Kidney glomerular epithelial cell (primary cell): ENCODE measurements around the gene AGRN.

Experiments
- DNase-seq: peaks from one replicate; lab custom pipeline; 2025; lab: John Stamatoyannopoulos, UW

Gene AGRN

DNA sequence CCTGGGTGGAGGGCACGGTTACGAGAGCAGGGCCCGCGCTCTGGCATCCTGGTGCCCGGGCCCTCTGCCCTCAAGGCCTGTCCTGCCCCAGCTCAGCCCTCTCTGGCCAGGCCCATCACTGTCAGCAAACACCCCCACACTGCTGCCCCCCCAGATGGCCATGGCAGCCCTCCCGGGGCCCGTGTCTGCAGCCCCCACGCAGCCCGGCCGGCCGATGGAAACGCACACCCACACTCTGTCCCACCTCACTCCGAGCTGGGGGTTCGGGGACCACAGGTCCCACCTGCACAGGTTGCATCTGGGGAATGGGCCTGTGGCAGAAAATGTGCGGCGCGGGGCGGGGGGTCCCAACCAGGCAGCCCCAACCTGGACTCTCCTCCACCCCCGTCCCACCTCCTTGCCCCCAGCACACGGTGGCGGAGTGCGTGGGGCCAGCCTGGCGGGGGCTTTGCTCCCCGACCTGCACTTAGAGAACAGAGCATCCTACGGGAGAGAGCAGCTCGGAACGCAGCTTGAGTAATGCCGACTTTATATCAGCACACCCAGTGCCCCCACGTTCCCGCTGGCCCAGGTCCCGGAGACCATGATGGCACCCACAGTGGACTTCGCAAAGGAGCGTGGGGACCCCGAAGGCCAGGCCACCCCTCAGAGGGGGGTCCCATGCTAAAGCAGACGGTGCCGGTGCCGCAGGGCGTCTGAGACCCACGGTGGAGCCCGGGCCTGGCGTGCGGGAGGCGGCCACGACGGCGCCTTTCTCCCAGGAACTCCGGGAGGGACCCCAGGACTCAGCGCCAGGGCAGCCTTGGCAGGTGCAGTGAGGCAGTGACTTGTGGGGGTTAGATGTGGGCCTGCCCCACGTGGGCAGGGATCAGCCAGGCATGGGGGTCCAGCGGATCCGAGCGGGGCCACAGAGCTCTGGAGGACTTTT, 61.7 kb downstream of the AGRN start:
- no peak for DNase-seq

DNA sequence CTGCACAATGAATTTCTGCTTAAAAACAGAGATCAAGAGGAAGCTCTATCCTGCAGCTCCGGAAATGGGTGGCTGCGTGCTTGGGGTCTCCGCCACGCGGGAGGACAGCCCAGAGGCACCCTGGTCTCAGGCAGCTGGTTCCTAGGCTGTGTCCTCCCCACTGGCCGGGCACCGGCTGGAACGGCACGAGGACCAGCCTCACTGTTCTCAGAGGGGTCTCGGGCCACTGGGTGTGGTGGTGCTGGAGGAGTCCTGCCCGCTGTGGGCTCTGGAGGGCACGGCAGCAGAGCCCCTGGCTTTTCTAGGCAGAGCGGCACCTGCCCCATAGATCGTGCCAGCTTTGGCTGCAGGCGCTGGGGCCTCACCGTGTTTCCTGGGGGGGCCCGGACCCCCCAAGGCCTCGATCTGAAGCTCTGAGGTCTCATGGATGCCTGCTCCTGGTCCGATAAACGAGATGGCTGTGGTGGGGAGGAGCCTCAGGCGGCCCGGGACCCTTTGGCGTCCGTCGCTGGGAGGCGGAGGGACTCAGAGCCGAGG, 62.4 kb downstream of the AGRN start:
- DNase-seq, result no peak

DNA sequence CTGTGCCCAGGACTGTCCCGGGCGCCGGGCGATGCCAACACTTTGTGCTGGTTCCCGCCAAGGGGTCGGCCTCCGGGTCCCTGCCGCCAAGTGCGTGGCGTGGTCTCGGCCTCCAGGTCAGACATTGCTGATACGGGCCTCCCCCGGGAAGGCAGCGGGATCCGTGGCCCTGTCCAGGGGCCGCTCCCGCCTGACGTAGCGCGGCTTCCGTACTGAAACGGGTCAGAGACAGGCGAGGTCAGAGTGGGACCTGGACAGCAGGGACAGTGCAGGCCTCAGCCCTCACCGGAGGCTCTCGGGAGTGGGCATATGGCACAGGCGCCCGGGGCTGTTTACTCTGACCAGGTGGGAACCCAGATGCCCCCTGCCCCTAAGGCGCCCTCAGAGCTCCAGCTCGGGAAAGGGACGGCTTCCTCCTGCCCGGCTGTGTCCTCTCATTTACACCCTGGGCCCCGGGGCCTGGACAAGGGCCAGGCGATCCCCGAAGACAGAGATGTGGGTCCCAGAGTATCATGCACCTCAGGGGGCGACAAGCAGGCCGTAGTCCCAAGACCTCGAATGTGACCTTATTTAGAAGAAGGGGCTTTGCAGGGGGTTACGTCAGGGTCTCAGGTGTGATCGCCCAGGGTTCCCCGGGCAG, 63.0 kb downstream of the AGRN start:
- DNase-seq, result no peak

DNA sequence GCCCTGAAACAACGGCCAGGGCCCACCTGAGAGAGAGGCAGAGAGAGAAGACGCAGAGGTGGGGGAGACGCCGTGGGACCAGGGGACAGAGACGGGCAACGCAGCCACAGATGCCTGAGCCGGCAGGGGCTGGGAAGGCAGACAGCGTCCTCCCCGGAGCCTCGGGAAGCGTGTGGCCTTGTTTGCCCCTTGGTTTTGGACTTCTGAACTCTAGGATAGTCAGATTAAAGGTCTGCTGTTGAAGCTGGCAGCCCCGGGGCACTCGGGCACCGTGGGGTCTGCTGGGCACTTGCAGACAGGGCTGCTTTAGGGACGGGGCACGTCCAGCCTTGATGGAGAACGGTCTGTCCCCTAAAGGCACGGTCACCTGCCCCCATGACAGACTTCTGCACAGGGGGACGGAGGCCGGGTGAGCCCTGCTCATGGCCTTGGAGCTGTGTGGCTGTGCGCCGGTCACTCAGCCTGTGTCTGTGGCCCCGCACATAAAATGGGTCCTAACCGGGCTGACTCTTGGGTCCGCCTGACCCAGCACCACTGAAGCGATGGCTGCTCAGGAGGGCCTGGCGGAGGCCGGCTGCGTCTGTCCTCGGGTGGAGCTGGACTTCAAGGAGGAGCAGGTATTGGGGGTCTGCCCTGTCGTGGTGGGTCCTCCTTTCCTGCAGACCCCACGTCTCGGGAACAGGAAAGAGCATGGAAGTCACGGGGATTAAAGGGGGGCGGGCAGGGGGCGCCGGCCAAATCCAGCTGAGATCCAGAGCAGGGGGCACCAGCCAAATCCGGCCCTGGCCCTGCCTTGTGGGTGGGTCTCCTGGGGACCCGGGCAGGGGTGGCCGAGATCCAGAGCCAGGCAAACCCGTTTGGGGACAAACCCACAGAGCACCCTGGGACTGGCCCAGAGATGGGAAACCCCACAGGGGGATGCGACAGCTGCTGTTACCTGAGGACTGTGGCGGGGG, 63.8 kb downstream of the AGRN start:
- DNase-seq, result no peak

DNA sequence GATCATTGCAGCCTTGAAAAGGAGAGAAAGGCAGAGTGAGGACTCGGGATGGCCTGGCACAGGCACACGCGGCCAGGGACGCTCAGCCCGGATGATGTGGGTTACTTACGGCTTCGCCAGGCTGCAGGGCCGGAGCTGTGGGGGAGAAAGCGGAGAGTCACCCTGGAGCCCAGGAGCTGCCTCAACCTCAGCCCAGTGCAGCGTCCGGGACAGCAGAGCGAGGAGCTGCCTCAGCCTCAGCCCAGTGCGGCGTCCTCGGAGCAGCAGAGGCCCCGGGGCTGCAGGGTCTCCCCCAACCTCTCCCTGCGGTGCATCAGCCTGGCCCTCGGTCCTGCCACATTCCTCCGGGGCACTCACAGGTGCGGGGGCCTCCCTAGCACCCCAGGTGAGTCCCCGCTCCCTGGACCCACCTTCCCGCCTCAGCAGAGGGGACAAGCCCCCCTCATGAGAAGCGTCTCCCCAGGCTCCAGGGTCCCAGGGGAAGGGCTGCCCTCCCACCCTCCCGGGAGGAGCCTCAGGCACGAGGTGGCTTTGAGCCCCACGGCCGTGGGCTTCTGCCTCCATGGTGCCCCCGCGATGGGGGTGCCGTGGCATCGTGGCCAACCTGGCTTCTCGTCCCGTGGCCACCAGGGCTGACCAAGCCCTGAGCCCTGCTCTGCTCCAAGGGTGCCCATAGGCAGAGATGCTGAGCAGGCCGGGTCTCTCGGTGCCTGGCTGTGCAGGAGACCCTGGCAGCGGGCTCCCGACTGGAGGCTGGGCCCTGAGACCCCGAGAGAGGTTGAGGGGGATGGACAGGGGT, 64.7 kb downstream of the AGRN start:
- no peak for DNase-seq

DNA sequence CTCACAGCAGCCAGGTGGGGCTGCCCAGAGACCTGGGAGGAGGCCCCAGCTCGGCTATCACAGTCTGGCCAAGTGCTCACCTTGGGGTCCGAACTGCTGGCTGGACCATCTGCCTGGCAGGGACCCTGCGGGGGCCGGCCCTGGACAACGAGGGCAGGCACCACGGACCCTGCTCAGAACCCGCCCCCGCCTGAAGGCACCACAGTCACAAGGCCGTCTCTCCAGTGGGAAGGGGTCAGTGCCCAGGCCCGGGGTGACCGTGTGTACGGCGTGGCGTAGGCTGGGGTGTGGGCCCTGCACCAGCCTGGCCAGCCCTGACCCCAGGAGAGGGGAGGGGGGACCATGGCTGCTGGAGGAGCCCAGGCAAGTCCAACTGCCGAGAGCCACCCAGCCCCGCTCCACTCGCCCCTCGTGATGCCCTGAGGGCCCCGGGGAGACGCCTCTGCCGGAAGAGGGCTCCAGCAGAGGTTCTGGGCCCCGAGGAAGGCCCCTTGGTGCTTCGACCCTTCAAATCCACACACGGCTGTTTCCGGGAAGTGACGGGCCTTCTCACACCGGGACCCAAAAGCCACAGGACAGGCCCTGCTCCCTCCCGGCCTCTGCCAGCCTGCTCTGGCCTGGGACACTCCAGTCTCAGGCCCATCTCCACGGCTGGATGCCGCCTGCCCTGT, 65.4 kb downstream of the AGRN start:
- no peak for DNase-seq

DNA sequence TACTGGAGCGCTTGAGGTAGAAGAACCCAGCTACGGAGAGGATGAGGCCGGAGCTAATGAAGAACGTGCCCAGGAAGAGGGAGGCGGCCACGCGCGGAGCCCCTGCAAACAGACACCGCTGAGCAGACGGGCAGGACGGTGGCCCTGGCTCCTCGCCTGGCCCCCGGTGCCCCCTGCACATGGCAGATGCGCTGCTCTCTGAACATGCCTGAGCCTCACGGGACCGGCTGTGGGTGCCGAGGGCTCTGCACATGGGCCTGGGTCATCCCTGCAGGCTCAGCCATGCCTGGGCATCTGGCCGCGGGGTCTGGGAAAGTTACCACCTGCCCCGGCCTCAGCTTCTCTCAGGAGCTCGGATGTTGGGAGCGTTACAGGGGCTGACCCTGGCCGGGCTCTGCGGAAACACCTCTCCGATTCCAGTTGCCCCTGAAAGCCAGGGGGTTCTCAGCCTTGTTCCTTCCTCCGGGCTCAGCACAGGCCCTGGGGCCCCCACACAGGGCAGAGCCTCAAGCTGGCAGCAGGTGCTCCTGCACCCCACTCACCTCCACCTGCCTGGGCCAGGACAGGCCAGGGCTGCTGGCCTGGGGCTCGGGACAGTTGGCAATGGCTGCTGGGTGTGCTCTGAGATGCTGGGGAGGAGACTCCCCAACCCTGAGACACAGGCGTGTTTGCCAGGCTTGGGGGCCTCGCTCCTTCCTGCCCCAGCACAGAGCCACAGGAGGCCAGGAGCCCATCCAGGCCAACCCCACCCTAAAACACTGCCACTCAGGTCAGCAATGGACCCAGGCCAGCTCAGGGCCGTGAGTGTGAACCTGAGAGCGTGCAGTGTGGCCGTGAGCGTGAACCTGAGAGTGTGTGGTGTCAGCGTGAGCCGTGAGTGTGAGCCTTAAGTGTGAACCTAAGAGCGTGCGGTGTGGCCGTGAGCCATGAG, 66.3 kb downstream of the AGRN start:
- no peak for DNase-seq

DNA sequence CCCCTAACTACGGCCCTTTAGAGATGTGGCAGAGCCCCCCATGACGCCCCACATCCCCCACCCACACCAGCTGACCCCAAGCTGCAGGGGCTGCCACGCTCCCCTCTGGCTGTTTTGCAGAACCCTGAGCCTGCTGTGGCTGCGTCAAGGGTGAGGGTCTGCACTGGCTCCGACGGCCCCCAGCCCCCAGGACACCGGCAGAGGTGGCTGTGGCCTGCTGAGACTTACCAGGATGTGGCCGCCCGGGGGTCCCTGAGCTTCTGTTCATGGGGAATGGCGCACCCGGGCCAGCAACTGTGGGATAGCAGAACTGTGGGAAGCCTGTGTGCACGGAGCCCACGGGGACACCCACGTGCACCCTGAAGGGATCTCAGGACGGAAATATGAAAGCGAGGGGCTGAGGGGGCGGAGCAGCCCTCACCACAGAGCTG, 67.0 kb downstream of the AGRN start:
- DNase-seq, result no peak

DNA sequence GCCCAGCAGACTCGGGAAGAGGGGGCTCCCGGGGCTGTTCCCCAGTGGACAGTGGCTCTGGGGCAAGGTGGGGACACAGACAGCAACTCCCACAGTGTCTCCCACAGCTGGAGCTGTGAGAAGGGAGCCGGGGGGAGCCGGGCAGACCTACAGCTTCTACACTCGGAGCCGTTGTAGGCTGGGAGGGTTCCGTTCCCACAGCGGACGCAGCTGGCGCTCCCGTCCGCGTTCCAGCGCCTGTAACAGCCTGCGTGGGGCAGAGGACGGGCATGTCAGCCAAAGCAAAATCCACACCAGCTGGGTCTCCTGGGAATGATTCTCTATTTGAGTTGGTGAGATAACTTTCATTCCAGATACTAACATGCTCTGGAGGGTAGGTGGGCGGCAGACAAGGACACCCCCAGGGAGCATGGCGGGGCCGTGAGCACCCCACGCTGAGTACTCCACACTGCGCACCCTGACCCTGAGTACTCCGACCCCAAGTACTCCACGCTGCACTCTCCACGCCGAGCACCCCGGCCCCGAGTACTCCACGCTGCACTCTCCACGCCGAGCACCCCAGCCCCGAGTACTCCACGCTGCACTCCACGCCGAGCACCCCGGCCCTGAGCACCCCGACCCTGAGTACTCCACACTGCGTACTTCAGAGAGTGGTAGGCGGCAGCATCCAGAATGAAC, 67.6 kb downstream of the AGRN start:
- no peak for DNase-seq

DNA sequence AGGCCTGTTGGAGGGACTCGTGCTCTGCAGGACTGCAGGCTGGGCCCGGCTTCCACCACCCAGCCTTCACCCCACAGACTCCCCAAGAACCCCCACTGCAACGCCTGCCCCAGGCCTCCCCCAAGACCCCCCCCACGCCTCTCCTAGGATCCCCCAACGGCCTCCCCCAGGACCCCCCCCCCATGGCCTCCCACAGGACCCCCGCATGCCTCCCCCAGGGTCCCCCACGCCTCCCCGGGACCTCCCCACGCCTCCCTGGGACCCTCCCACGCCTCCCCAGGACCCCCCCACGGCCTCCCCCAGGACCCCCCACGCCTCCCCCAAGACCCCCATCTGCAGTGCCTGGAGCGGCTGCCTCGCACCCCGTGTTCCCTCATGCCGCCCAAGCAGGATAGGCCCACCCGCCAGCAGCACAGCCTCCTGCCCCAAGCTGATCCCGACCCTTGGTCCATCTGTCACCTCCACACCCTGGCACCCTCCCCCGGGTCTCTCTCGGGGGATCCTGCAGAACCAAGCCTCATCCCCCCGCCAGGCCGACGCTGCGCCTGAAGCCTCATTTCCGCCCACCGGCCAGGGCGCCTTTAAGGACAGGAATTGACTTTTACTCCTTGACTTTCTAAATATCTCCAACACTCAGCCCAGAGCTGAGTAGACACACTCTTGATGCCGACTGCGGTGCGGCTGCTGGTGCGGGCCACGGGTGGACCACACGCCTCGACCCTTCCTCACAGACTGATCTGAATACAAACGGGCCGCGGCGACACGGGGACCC, 68.3 kb downstream of the AGRN start:
- no peak for DNase-seq

DNA sequence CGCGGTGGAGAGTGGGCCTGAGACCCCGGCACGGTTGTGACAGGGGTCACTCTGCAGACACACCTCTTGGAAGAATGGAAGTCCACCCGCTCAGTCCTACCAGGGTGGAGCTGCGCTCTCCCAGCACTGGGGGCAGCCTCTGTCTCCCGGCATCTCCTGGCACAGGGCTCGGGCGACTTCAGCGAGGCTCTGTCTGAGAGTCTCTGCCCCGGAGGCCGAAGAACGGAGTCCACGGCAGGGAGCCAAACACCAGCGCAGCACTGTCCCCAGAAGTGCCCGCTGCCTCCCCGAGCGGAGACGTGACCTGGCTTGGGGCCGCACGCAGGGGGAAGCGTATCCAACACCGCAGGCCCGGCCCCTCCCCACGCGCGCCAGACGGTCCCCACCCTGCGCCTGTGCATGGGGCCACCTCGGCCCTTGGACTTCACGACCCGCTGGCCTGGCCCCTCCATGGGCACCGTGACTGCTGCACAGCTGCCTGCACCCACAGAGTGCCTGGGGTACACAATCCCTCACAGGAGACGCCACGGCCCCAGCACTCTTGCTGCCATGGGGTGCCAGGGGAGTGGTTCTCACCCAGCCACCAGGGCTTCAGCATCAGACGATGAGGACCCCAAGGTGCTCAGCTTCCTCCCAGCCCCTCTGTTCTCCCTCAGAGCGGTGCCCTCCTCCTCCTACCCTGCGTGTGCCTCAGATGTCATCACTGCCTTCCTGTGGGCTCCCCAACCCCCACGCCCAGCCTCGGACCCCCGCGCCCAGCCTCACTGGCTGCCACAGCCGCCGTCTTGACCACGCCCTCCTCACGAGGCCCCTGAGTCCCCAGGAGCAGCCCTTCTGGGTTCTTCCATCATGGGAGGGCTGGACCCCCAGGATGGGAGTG, 69.1 kb downstream of the AGRN start:
- no peak for DNase-seq

DNA sequence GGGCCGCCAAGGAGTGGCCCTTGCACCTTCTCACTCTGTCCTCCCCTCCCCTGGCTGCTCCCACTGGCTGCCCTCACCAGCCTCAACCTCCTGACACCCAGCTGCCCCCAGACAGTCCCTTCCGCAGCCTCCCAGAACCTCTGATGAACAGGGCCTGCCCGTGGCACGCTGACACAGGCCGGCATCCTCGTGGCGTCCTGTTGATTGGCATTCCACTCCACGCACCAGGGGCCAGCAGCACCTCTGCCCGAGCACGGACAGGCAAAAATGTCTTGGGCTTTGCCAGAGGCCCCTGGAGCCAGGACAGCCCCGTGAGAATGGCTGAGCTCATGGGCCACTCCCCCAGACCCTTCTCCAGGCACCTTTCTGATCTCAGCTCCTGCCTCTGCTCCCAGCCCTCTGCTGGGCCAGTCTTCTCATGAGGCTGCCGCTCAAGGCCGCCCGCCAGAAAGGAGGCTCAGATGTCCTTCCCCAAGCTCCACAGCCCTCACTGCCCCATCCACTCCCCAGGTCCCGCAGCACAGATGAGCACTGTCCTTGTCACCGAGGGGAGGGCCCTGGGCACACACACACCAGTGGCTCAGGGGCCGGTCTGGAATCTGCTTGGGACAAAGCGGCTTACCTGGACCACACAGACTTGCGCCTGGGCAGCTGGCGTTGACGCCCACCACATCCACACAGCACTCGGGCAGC, 70.0 kb downstream of the AGRN start:
- DNase-seq, result no peak

DNA sequence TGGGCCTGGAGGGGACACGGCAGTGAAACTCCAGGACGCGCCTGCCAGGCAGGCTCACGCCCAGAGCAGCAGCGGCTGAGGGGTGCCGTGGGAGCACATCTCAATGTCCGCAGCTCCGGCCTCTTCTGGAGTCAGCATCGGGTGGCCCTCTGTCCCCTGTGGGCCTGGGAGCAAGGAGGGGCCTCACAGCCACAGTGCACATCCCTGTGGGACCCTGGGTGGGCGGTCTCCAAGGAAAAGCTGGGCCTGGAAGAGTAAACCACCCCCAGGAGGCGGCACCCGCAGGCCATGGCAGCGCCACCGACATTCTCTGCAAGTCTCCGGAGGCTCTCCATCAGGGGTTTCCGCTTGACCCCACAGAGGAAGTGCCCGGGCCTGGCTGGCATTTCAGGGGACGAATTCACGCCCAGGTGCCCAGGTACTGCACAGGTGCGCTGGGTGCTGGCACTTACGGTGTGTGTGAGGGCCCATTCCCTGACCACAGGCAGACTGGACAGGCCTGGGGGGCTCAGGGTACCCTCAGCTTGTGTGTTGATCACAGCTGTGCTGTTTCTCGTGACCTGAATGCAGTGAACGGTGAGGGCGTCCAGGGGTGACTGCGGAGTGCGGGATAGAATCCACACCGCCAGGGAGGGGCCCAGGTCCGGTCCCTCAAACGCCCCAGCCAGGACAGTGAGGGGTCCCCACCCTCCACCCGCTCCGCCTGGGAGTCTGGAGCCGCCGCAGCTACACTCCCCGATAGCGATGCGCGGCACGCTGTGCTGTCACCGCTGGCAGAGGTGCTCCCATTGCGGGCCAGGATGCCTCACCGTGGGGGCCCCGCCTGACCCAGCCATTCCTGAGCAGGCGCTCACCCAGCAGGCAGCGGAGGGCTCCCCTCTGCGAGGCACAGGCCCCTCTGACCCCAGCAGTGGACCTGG, 70.8 kb downstream of the AGRN start:
- DNase-seq, result no peak

DNA sequence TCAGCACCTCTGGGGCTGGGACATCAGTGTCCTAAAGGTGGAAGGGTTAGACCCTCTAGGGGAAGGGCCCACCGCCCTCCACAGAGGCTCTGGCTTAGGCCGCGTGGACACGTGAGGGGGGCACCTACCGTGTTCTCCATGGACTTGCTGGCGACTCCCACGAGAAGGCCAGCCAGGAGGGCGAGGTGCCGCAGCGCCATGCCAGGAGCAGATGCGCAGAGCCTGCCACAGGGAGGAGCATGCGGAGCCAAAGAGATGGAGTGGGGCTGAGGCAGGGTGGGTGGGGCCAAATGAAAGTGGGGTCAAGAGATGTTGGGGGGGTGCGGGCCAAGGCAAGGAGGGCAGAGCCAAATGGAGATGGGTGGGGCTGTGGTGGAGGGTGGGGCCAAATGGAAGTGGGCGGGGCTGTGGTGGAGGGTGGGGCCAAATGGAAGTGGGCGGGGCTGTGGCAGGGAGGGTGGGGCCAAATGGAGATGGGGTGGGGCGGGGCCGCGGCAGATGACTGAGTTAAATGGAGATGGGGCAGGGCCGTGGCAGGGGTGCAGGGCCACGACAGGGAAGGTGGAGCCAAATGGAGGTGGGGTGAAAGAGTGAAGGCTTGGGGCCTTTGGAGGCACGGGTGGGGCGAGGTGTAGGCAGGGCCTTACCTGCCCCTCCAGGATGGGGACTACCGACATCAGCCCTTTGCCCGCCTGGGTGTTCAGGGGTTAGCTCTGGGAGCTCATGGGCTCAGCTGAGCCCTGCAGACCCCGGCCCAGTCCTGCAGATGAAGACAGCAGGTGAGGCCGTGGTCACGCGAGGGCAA, 71.6 kb downstream of the AGRN start:
- DNase-seq, result no peak
